T-helper 1 cell treated with Interleukin-12 subunit alpha and Interleukin-12 subunit beta and Interleukin-4 antibody, amounts not matched to agents 30 μg/mL and 1 μg/mL, for 36 hours (primary cell): ENCODE measurements around the gene APPBP2.
"Not testable (repeated sequence)": the region's sequence is repeated elsewhere in the genome, so short reads cannot be mapped to it uniquely, and the experiment has no call there.

Experiments used
- H3K27ac Mint-ChIP-seq: one replicate; pipeline ENCODE4 v1.8.0; 2021; ENCODE audit warnings: mild to moderate bottlenecking, mixed read lengths
- H3K27me3 Mint-ChIP-seq: one replicate; pipeline ENCODE4 v1.8.0; 2021; ENCODE audit warnings: low read depth, mixed read lengths
- H3K36me3 Mint-ChIP-seq: one replicate; pipeline ENCODE4 v1.8.0; 2021; ENCODE audit warnings: low read depth, mixed read lengths
- H3K4me1 Mint-ChIP-seq: one replicate; pipeline ENCODE4 v1.8.0; 2021; ENCODE audit warnings: low read depth, mixed read lengths
- H3K4me3 Mint-ChIP-seq: one replicate; pipeline ENCODE4 v1.8.0; 2021; ENCODE audit warnings: mild to moderate bottlenecking, moderate library complexity, mixed read lengths
- H3K9me3 Mint-ChIP-seq: one replicate; pipeline ENCODE4 v1.8.0; 2021; ENCODE audit warnings: mixed read lengths

The APPBP2 gene

DNA sequence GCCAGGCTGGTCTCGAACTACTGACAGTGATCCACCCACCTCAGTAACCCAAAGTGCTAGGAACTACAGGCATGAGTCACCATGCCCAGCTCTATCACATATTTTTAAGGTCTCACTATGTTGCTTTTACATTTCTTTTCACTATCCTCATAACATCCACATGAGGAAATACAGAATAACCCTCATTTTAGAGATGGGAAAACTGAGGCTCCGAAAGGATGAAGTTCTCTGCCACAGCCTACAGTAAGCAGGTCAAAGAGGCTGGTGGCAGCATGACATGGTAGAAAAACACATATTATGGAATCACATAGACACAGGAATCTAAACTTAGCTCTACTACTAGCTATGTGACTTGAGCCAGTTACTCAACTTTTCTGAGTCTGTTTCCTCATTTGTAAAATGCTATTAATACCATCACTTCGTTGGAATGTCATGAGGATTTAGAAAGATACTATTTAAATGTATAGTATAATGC lies 32.2 kb downstream of the APPBP2 start:
- Mint-ChIP-seq H3K9me3 (peaks cover 25% of the 10 kb centered on the region), H3K4me3 (no peak overlapping the region), H3K27ac (no peak overlapping the region), H3K4me1 (no peaks in the 10 kb centered on the region), H3K27me3 (no peaks in the 10 kb centered on the region), H3K36me3 (peaks cover 65% of the 10 kb centered on the region)

DNA sequence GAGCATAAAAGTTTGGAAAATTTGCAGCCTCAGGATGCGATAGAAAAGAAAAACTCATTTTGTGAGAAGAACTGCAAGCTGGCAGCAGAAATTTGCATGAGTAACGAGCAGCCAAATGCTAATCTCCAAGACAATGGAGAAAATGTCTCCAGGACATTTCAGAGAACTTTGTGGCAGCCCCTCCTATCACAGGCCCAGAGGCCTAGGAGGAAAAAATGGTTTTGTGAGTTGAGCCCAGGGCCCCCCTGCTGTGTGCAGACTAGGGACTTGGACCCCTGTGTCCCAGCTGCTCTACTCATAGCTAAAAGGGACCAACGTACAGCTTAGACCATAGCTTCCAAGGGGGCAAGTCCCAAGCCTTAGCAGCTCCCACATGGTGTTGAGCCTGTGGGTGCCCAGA lies 34.3 kb downstream of the APPBP2 start:
- Mint-ChIP-seq H3K36me3 (peaks cover 71% of the 10 kb centered on the region), H3K9me3 (peaks cover 31% of the 10 kb centered on the region), H3K27me3 (no peaks in the 10 kb centered on the region)

DNA sequence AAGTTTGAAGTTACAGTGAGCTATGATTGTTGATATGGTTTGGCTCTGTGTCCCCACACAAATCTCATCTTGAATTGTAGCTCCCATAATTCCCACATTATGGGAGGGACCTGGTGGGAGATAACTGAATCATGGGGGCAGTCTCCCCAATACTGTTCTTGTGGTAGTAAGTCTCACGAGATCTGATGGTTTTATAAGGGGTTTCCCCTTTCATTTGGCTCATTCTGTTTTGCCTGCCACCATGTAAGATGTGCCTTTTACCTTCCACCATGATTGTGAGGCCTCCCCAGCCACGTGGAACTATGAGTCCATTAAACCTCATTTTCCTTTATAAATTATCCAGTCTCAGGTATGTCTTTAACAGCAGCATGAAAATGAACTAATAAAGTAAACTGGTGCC lies 35.4 kb downstream of the APPBP2 start:
- H3K36me3 Mint-ChIP-seq, result peaks cover 76% of the 10 kb centered on the region
- H3K4me1 Mint-ChIP-seq, H3K27me3 Mint-ChIP-seq, H3K4me3 Mint-ChIP-seq, H3K27ac Mint-ChIP-seq: not testable (repeated sequence)
- H3K9me3 Mint-ChIP-seq, result peaks cover 42% of the 10 kb centered on the region

More for the DNA sequence above, 34.3 kb downstream of the APPBP2 start:
- Mint-ChIP-seq H3K4me1 (no peaks in the 10 kb centered on the region), H3K27ac (no peak overlapping the region), H3K4me3 (no peak overlapping the region)

GRCh38 chr17:60481604-60482003 lies 44.4 kb downstream of the APPBP2 start:
- Mint-ChIP-seq H3K27me3 (no peaks in the 10 kb centered on the region), H3K4me3 (no peak overlapping the region), H3K9me3 (peaks cover 11% of the 10 kb centered on the region), H3K36me3 (peaks cover 22% of the 10 kb centered on the region), H3K4me1 (peaks cover 1% of the 10 kb centered on the region), H3K27ac (no peak overlapping the region)

- Mint-ChIP-seq H3K36me3 (peaks cover 37% of the 10 kb centered on the region), H3K4me3 (no peak overlapping the region), H3K27ac (no peak overlapping the region), H3K9me3 (peaks cover 8% of the 10 kb centered on the region), H3K27me3 (no peaks in the 10 kb centered on the region), H3K4me1 (peaks cover 13% of the 10 kb centered on the region)
Measured at GRCh38 chr17:60473788-60474187, 52.3 kb downstream of the APPBP2 start.

DNA sequence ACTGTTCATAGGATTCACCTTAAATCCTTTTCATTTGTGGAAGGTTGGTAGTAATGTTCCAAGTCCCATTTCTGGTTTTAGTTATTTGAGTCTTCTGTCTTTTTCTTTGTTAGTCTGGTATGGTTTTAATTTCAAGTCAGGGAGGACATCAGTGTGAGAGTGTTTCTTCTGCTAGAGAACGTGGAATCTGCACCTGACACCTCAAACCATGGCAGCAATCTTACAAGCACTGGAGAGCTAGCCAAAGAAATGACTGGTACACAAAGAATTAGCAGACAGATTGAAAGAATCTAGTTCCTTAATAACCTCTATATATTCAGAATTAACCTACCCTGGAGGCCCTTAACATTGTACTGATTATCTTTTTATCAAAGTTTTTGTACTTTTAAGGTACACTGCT lies 53.6 kb downstream of the APPBP2 start:
- Mint-ChIP-seq H3K36me3 (peaks cover 37% of the 10 kb centered on the region), H3K4me3 (no peak overlapping the region), H3K9me3 (peaks cover 8% of the 10 kb centered on the region), H3K4me1 (peaks cover 14% of the 10 kb centered on the region), H3K27ac (no peak overlapping the region), H3K27me3 (no peaks in the 10 kb centered on the region)

- Mint-ChIP-seq H3K9me3 (peaks cover 8% of the 10 kb centered on the region), H3K27me3 (no peaks in the 10 kb centered on the region), H3K27ac (no peak overlapping the region), H3K4me3 (no peak overlapping the region), H3K4me1 (peaks cover 14% of the 10 kb centered on the region), H3K36me3 (peaks cover 36% of the 10 kb centered on the region)
Measured at GRCh38 chr17:60471451-60471850, 54.6 kb downstream of the APPBP2 start.

DNA sequence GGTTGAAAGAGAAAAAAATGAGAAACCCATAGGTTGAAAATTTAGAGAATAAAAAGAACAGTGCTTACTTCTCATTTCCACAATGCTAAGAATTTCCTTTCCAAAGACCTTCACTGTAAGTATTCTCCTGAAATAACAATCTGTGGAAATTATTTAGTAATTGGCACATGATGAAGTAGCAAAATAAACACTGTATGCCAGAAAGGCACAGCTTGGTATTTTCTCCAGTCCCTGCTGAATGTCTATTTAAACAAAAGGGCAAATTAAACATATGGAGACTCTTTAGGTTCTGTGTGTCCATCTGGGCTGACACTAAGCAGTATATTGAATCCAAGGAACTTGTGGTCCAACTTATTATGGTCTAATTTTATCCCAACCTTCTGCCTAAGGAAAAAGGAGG lies 57.7 kb downstream of the APPBP2 start:
- Mint-ChIP-seq H3K27me3 (no peaks in the 10 kb centered on the region), H3K36me3 (peaks cover 42% of the 10 kb centered on the region), H3K27ac (no peak overlapping the region), H3K4me3 (no peak overlapping the region), H3K4me1 (peaks cover 14% of the 10 kb centered on the region), H3K9me3 (peaks cover 8% of the 10 kb centered on the region)

- peaks cover 2% of the 10 kb centered on the region for H3K4me1 Mint-ChIP-seq
- H3K4me3 Mint-ChIP-seq, result no peak overlapping the region
- H3K27ac Mint-ChIP-seq, result no peak overlapping the region
- no peaks in the 10 kb centered on the region for H3K9me3 Mint-ChIP-seq
- peaks cover 21% of the 10 kb centered on the region for H3K36me3 Mint-ChIP-seq
- H3K27me3 Mint-ChIP-seq, result no peaks in the 10 kb centered on the region
Measured at GRCh38 chr17:60464343-60464742, 61.7 kb downstream of the APPBP2 start.

DNA sequence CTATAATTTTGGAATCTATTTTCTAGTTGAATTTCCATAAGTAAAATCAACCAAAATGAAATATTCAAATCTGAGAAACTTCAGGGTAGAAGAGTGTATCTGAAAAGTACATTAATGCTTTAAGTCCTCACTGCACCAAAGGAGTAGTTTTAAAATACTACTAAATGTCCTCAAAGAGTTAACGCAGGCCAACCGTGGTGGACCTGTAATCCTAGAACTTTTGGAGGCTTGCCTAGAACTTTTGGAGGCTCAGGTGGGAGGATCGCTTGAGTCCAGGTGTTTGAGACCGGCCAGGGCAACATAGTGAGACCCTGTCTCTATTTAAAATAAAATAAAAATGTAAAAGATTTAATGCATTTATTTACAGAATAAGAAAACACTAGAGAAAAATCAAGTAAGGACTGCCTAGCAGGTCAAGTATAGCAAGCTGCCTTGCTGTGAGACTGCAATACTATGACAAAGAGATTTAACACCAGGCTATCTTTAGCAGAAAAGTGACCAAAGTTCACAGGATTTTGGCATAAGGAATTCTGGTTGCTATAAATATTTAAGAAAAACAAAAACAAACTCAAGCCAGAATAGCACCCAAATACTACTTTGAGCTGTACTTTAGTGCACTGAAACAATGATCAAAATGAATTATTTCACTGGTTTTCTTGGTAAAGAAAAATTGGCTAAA lies 62.7 kb downstream of the APPBP2 start:
- H3K9me3 Mint-ChIP-seq, result no peaks in the 10 kb centered on the region
- peaks cover 28% of the 10 kb centered on the region for H3K36me3 Mint-ChIP-seq
- H3K4me1 Mint-ChIP-seq, result peaks cover 2% of the 10 kb centered on the region
- no peak overlapping the region for H3K27ac Mint-ChIP-seq
- H3K27me3 Mint-ChIP-seq, result no peaks in the 10 kb centered on the region
- H3K4me3 Mint-ChIP-seq, result no peak overlapping the region

GRCh38 chr17:60461584-60461983 lies 64.5 kb downstream of the APPBP2 start:
- Mint-ChIP-seq H3K4me3 (no peak overlapping the region), H3K9me3 (no peaks in the 10 kb centered on the region), H3K36me3 (peaks cover 33% of the 10 kb centered on the region), H3K27me3 (no peaks in the 10 kb centered on the region), H3K27ac (no peak overlapping the region), H3K4me1 (no peaks in the 10 kb centered on the region)

DNA sequence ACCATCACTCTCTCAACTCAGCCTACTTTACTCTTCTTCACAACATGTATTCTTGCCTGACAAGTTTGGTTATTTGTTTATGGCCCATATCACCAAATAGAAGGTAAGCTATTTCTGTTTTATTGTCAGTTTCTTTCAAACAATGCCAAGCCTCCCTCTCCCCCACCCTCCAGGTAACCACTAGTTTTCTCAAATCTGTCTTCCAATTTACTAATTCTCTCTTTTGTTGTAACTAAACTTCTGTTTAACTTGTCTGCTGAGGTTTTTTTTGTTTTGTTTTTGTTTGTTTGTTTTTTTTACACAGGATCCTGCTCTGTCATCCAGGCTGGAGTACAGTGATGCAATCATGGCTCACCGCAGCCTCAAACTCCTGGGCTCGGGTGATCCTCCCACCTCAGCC lies 68.9 kb downstream of the APPBP2 start:
- no peak overlapping the region for H3K27ac Mint-ChIP-seq

DNA sequence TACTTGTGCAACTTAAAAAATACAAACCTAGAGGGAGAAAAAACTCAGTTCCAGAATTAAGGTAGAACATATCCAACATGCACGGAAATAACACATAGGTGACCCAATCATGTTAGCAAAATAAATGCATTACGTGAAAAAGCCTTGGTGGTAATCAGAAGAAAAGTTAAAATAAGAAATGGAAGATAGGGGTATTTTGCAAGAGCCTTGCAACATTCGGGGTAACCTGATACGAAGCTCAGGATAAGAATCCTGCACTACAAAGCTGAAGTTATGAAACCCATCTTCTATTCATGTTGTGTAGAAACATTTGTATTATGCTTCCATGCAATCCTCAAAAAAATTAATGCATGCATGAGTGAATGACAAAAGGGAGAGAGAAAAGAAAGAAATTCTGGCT lies 70.7 kb downstream of the APPBP2 start:
- Mint-ChIP-seq H3K9me3 (no peaks in the 10 kb centered on the region), H3K4me3 (no peak overlapping the region), H3K27me3 (no peaks in the 10 kb centered on the region), H3K4me1 (no peaks in the 10 kb centered on the region), H3K36me3 (peaks cover 32% of the 10 kb centered on the region), H3K27ac (no peak overlapping the region)

More for the DNA sequence above, 68.9 kb downstream of the APPBP2 start:
- H3K4me3 Mint-ChIP-seq, result no peak overlapping the region
- no peaks in the 10 kb centered on the region for H3K4me1 Mint-ChIP-seq
- no peaks in the 10 kb centered on the region for H3K27me3 Mint-ChIP-seq
- H3K9me3 Mint-ChIP-seq, result no peaks in the 10 kb centered on the region
- H3K36me3 Mint-ChIP-seq, result peaks cover 34% of the 10 kb centered on the region

GRCh38 chr17:60451965-60452364 lies 74.1 kb downstream of the APPBP2 start:
- no peak overlapping the region for H3K4me3 Mint-ChIP-seq
- no peaks in the 10 kb centered on the region for H3K4me1 Mint-ChIP-seq
- no peak overlapping the region for H3K27ac Mint-ChIP-seq
- H3K9me3 Mint-ChIP-seq, result no peaks in the 10 kb centered on the region
- peaks cover 29% of the 10 kb centered on the region for H3K36me3 Mint-ChIP-seq
- no peaks in the 10 kb centered on the region for H3K27me3 Mint-ChIP-seq

DNA sequence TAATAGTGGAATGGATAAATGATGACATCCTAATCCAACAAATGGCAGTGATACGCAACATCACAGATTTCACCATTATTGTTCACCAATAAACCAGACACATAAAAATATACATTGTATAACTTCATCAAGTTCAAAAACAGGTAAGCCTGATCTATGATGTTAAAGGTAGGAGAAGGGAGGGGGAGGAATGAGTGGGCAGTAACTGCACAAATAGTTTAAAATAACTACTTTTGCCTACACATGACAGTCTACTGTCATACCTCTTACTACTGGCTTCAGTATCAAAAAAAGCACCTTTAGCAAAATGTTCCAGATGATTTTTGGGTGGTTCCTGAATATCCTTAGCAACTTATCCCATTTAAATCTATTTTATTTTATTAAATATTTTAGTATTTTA lies 75.0 kb downstream of the APPBP2 start:
- Mint-ChIP-seq H3K36me3 (peaks cover 26% of the 10 kb centered on the region), H3K4me3 (no peak overlapping the region), H3K9me3 (no peaks in the 10 kb centered on the region), H3K27ac (no peak overlapping the region), H3K27me3 (no peaks in the 10 kb centered on the region), H3K4me1 (no peaks in the 10 kb centered on the region)

DNA sequence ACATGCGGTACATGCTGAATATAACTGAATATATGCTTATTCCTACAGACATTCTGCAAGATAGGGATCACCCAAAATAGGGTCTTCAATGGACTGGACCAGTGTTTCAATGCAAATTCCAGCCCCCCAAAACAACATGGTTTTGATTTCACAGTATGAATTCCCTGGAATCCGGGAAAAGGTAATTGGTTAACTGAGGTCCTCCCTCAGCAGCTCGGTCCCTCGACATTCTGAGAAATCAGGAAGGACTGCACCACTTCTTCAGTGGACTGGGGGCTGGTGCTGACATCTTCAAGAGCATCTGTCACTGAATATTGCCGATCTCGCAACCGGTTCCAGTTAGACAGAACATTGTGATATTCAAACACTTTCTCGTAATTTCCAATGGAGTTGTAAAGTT lies 78.7 kb downstream of the APPBP2 start:
- Mint-ChIP-seq H3K4me1 (no peaks in the 10 kb centered on the region), H3K36me3 (peaks cover 18% of the 10 kb centered on the region), H3K27ac (no peak overlapping the region), H3K4me3 (no peak overlapping the region), H3K27me3 (no peaks in the 10 kb centered on the region), H3K9me3 (no peaks in the 10 kb centered on the region)
